CD4-positive, alpha-beta T cell (primary cell): ENCODE measurements around the gene IKZF2. TPM values are rescaled to one million over a fixed set of nuclear protein-coding genes. Genes with fewer than 3 reads are reported as not detected.

Experiments
- ATAC-seq: fragments of 200-7000 bp; cut with Tn5 transposase; one replicate; pipeline ENCODE4 v1.10.0; 2022; ENCODE audit warnings: mild to moderate bottlenecking; ENCODE audit not compliant: poor library complexity
- CTCF ChIA-PET: fragments of 350-600 bp; sonication (Branson Sonifier 250); formaldehyde crosslinking; loops from one replicate; lab custom pipeline; 2021; ENCODE audit warnings: antibody characterized with exemption, inconsistent platforms; lab: Charles Lee
- POLR2A ChIA-PET: fragments of 350-600 bp; sonication (Branson Sonifier 250); formaldehyde crosslinking; loops from one replicate; lab custom pipeline; 2021; ENCODE audit warnings: antibody characterized with exemption, inconsistent platforms; lab: Charles Lee
- DNase-seq, 14 experiments: peaks; one replicate each; pipeline ENCODE4 v3.0.0-alpha.2; 2013 to 2020; ENCODE audit warnings: mixed read lengths in 2 of 14
- H3K27ac ChIP-seq, 2 donors: one replicate each; pipeline versions ENCODE4 v1.5.1 to v1.7.0; 2013; ENCODE audit warnings: low read length in 2 of 2, low read depth in 1 of 2, mild to moderate bottlenecking in 1 of 2
- H3K27me3 ChIP-seq, 2 experiments: 1 replicate in 1 of 2; 2 replicates in 1 of 2; pipeline versions ENCODE4 v1.6.1 to v1.7.0; 2013; ENCODE audit warnings: low read length in 2 of 2, control low read depth in 1 of 2, mild to moderate bottlenecking in 1 of 2, moderate library complexity in 1 of 2; ENCODE audit not compliant: insufficient read depth in 2 of 2, control insufficient read depth in 1 of 2
- H3K36me3 ChIP-seq: one replicate; pipeline ENCODE4 v1.6.1; 2013; ENCODE audit warnings: low read length, control low read depth; ENCODE audit not compliant: insufficient read depth
- H3K4me1 ChIP-seq: one replicate; pipeline ENCODE4 v1.6.1; 2013; ENCODE audit warnings: low read length, control low read depth; ENCODE audit not compliant: insufficient read depth
- H3K4me3 ChIP-seq: one replicate; pipeline ENCODE4 v1.5.1; 2013; ENCODE audit warnings: mild to moderate bottlenecking, low read length, moderate library complexity
- H3K9me3 ChIP-seq, 2 experiments: 1 replicate in 1 of 2; 2 replicates in 1 of 2; pipeline versions ENCODE4 v1.6.1 to v1.7.0; 2013; ENCODE audit warnings: low read length in 2 of 2, mild to moderate bottlenecking in 2 of 2, control low read depth in 1 of 2, moderate library complexity in 1 of 2; ENCODE audit not compliant: control insufficient read depth in 1 of 2, insufficient read depth in 1 of 2
- H3K27ac Mint-ChIP-seq: one replicate; pipeline ENCODE4 v1.8.0; 2020; ENCODE audit warnings: mixed read lengths
- H3K27me3 Mint-ChIP-seq: one replicate; pipeline ENCODE4 v1.8.0; 2021; ENCODE audit warnings: mixed read lengths
- H3K36me3 Mint-ChIP-seq: one replicate; pipeline ENCODE4 v1.8.0; 2021; ENCODE audit warnings: low read depth, mixed read lengths
- H3K4me1 Mint-ChIP-seq: one replicate; pipeline ENCODE4 v1.8.0; 2021; ENCODE audit warnings: low read depth, mixed read lengths
- H3K4me3 Mint-ChIP-seq: one replicate; pipeline ENCODE4 v1.8.0; 2020; ENCODE audit warnings: mild to moderate bottlenecking, mixed read lengths
- H3K9me3 Mint-ChIP-seq: one replicate; pipeline ENCODE4 v1.8.0; 2020; ENCODE audit warnings: mixed read lengths
- CTCF ChIP-seq: fragments of 200-600 bp; IDR thresholded peaks from one replicate; pipeline ENCODE4 v1.8.0; 2022; ENCODE audit warnings: antibody characterized with exemption, mild to moderate bottlenecking
- intact Hi-C, 2 experiments: fragments of 100-400 bp; cut with DNase I in 1 of 2; cut with micrococcal nuclease in 1 of 2; formaldehyde crosslinking; loops; one replicate each; pipeline versions ENCODE4 v1.15.1 to v1.9.0; 2023 to 2025; cut with DNase I, micrococcal nuclease
- total RNA-seq, 174 experiments: library from RNA in 2 of 174; stranded (reverse) in 2 of 174; gene quantifications; one replicate each; pipeline ENCODE4 v1.2.3 and lab custom pipeline; 2021 to 2026

The IKZF2 gene
- total RNA-seq, 2 experiments from 2014 or later, result 8.7 to 8.9 TPM

- no peaks in the 10 kb centered on the region for H3K4me1 ChIP-seq
- no peak overlapping the region for H3K4me3 Mint-ChIP-seq
- no peaks in the 10 kb centered on the region for H3K36me3 Mint-ChIP-seq
- no peaks in the 10 kb centered on the region for H3K36me3 ChIP-seq
- CTCF ChIA-PET, result no interaction called here
- intact Hi-C loops, result no loop called here
- H3K9me3 Mint-ChIP-seq, result no peaks in the 10 kb centered on the region
- ATAC-seq, result no peak
- H3K27me3 Mint-ChIP-seq, result no peaks in the 10 kb centered on the region
- H3K27ac ChIP-seq, result no peak overlapping the region
- no peaks in the 10 kb centered on the region for H3K27me3 ChIP-seq
- H3K27ac Mint-ChIP-seq, result no peak overlapping the region
- no peaks in the 10 kb centered on the region for H3K9me3 ChIP-seq
- no peak for TF ChIP-seq CTCF
- H3K4me1 Mint-ChIP-seq, result no peaks in the 10 kb centered on the region
- DNase-seq, result no peak
- no peak overlapping the region for H3K4me3 ChIP-seq
- POLR2A ChIA-PET, result no interaction called here
Measured at GRCh38 chr2:213167271-213167930, 16.0 kb upstream of the IKZF2 start.

- POLR2A ChIA-PET, result no interaction called here
Measured at GRCh38 chr2:213166109-213166508, 14.7 kb upstream of the IKZF2 start.

GRCh38 chr2:213164263-213164662, 12.9 kb upstream of the IKZF2 start:
- Mint-ChIP-seq H3K27ac (no peak overlapping the region), H3K4me3 (no peak overlapping the region), H3K4me1 (no peaks in the 10 kb centered on the region), H3K36me3 (no peaks in the 10 kb centered on the region), H3K9me3 (no peaks in the 10 kb centered on the region), H3K27me3 (no peaks in the 10 kb centered on the region)
- ChIA-PET CTCF (interaction anchor here (1.6 kb wide), 1 partner anchor 11 kb away, joined by 5 read pairs; no protein-coding TSS in a partner anchor), POLR2A (no interaction called here)
- Histone ChIP-seq H3K27ac (no peak overlapping the region), H3K36me3 (no peaks in the 10 kb centered on the region), H3K4me3 (no peak overlapping the region), H3K4me1 (no peaks in the 10 kb centered on the region), H3K27me3 (no peaks in the 10 kb centered on the region), H3K9me3 (no peaks in the 10 kb centered on the region)
- no peak for ATAC-seq
- DNase-seq, result no peak
- no peak for TF ChIP-seq CTCF
- intact Hi-C loops, result no loop called here

More at GRCh38 chr2:213166109-213166508, 14.7 kb upstream of the IKZF2 start:
- ATAC-seq, result no peak
- Mint-ChIP-seq H3K4me1 (no peaks in the 10 kb centered on the region), H3K9me3 (no peaks in the 10 kb centered on the region), H3K27me3 (no peaks in the 10 kb centered on the region), H3K27ac (no peak overlapping the region), H3K4me3 (no peak overlapping the region), H3K36me3 (no peaks in the 10 kb centered on the region)
- Histone ChIP-seq H3K9me3 (no peaks in the 10 kb centered on the region), H3K4me1 (no peaks in the 10 kb centered on the region), H3K36me3 (no peaks in the 10 kb centered on the region), H3K4me3 (no peak overlapping the region), H3K27me3 (no peaks in the 10 kb centered on the region), H3K27ac (no peak overlapping the region)
- no peak for TF ChIP-seq CTCF
- no peak for DNase-seq
- intact Hi-C loops, result no loop called here
- CTCF ChIA-PET, result no interaction called here
